HL-60 (cell line): ENCODE results near the gene KAZALD1.

Experiments
- DNase-seq, 2 experiments: peaks; one replicate each; pipeline ENCODE4 v3.0.0-alpha.2; 2010 to 2020; ENCODE audit warnings: low read depth in 1 of 2, low spot score in 1 of 2
- H3K27ac ChIP-seq: fragments of 250-450 bp; sonication (Bioruptor Pico); replicated peaks from 2 replicates; pipeline ENCODE4 v1.5.1; 2020; ENCODE audit warnings: mild to moderate bottlenecking, moderate library complexity
- H3K27me3 ChIP-seq: fragments of 250-450 bp; sonication (Bioruptor Pico); 2 replicates; pipeline ENCODE4 v1.5.1; 2021; ENCODE audit warnings: mild to moderate bottlenecking, moderate library complexity; ENCODE audit not compliant: insufficient read depth, poor library complexity, severe bottlenecking
- H3K4me3 ChIP-seq: replicated peaks from 2 replicates; pipeline ENCODE4 v1.5.1; 2011; ENCODE audit warnings: mild to moderate bottlenecking, control low read depth, low read length; ENCODE audit not compliant: insufficient read depth
- GABPA ChIP-seq: IDR thresholded peaks from 2 replicates; pipeline ENCODE4 v1.6.1; 2012; ENCODE audit warnings: low read depth
- POLR2AphosphoS5 ChIP-seq: IDR thresholded peaks from 2 replicates; pipeline ENCODE4 v1.6.1; 2012; ENCODE audit warnings: low read depth
- SPI1 ChIP-seq: IDR thresholded peaks from 2 replicates; pipeline ENCODE4 v1.6.1; 2012; ENCODE audit warnings: low read depth, mild to moderate bottlenecking, borderline replicate concordance
- TF ChIP-seq, protein P1 (sequence below): IDR thresholded peaks from 2 replicates; pipeline ENCODE4 v1.6.1; 2012; ENCODE audit warnings: low read depth; ENCODE audit not compliant: insufficient replicate concordance
- TF ChIP-seq, protein P2 (sequence below): IDR thresholded peaks from one replicate; pipeline ENCODE4 v1.5.1; 2011; ENCODE audit warnings: low read length, control low read depth, inconsistent platforms; ENCODE audit not compliant: insufficient read depth

The KAZALD1 gene

DNA sequence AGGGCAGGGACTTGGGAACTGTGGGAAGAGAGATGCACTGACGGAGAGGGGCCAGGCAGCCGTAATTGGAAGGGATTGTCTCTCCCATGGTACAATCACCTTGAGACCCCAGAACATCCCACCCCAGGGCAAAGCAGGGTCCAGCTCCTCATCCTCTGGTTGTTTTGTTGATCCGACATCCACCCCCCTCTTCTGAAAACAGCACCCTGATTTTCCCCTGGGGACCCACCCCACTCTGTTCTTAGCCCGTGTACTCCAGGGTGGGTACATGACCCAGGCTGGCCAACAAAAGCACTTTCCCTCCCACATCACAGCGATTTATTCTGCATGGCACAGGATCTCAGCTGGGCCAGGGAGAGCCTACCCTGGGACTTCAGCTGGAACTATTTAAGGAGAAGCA is 45.0 kb upstream of the KAZALD1 start:
- no peak for TF ChIP-seq POLR2AphosphoS5
- TF ChIP-seq, protein P1, sequence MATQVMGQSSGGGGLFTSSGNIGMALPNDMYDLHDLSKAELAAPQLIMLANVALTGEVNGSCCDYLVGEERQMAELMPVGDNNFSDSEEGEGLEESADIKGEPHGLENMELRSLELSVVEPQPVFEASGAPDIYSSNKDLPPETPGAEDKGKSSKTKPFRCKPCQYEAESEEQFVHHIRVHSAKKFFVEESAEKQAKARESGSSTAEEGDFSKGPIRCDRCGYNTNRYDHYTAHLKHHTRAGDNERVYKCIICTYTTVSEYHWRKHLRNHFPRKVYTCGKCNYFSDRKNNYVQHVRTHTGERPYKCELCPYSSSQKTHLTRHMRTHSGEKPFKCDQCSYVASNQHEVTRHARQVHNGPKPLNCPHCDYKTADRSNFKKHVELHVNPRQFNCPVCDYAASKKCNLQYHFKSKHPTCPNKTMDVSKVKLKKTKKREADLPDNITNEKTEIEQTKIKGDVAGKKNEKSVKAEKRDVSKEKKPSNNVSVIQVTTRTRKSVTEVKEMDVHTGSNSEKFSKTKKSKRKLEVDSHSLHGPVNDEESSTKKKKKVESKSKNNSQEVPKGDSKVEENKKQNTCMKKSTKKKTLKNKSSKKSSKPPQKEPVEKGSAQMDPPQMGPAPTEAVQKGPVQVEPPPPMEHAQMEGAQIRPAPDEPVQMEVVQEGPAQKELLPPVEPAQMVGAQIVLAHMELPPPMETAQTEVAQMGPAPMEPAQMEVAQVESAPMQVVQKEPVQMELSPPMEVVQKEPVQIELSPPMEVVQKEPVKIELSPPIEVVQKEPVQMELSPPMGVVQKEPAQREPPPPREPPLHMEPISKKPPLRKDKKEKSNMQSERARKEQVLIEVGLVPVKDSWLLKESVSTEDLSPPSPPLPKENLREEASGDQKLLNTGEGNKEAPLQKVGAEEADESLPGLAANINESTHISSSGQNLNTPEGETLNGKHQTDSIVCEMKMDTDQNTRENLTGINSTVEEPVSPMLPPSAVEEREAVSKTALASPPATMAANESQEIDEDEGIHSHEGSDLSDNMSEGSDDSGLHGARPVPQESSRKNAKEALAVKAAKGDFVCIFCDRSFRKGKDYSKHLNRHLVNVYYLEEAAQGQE = no peak
- TF ChIP-seq, protein P2, sequence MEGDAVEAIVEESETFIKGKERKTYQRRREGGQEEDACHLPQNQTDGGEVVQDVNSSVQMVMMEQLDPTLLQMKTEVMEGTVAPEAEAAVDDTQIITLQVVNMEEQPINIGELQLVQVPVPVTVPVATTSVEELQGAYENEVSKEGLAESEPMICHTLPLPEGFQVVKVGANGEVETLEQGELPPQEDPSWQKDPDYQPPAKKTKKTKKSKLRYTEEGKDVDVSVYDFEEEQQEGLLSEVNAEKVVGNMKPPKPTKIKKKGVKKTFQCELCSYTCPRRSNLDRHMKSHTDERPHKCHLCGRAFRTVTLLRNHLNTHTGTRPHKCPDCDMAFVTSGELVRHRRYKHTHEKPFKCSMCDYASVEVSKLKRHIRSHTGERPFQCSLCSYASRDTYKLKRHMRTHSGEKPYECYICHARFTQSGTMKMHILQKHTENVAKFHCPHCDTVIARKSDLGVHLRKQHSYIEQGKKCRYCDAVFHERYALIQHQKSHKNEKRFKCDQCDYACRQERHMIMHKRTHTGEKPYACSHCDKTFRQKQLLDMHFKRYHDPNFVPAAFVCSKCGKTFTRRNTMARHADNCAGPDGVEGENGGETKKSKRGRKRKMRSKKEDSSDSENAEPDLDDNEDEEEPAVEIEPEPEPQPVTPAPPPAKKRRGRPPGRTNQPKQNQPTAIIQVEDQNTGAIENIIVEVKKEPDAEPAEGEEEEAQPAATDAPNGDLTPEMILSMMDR = no peak
- no peak for TF ChIP-seq GABPA
- no peak for TF ChIP-seq SPI1
- no peak overlapping the region for H3K27ac ChIP-seq

DNA sequence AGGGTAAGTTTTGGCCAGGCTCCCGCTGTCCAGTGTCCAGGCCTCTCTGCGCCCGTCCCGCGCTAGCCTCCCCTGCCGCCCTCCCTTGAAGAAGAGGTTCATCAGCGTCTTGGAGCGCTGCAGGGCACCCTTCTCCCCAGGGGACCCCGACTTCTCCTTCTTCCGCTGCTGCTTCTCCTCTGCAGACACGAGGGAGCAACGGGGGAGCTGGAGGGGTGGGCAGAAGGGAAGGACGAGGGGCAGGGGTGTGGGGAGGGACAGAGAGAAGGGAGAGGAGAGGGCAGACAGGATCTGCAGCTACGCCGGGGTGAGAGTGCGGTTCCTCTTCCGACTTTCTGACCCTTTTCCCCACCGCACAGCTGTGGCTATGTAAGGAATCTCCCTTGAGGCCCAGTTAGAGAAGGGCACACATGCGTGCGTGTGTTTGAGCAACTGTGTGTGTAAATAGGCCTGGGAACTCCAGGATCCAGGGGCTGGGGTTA is 43.6 kb upstream of the KAZALD1 start:
- peak; percentile 77 to 88 for DNase-seq
- peak overlapping the region; percentile 65 for H3K27ac ChIP-seq
- H3K4me3 ChIP-seq = peak overlapping the region; percentile 13
- TF ChIP-seq GABPA (no peak), POLR2AphosphoS5 (peak; percentile 51; the same call in 1 of the 2 replicates), SPI1 (peak; percentile 59; the same call in 1 of the 2 replicates)
- TF ChIP-seq, protein P1 = no peak
- TF ChIP-seq, protein P2 = no peak
- no peaks in the 10 kb centered on the region for H3K27me3 ChIP-seq

More for the DNA sequence above, 45.0 kb upstream of the KAZALD1 start:
- Histone ChIP-seq H3K27me3 (no peaks in the 10 kb centered on the region), H3K4me3 (no peak overlapping the region)
- DNase-seq = no peak

DNA sequence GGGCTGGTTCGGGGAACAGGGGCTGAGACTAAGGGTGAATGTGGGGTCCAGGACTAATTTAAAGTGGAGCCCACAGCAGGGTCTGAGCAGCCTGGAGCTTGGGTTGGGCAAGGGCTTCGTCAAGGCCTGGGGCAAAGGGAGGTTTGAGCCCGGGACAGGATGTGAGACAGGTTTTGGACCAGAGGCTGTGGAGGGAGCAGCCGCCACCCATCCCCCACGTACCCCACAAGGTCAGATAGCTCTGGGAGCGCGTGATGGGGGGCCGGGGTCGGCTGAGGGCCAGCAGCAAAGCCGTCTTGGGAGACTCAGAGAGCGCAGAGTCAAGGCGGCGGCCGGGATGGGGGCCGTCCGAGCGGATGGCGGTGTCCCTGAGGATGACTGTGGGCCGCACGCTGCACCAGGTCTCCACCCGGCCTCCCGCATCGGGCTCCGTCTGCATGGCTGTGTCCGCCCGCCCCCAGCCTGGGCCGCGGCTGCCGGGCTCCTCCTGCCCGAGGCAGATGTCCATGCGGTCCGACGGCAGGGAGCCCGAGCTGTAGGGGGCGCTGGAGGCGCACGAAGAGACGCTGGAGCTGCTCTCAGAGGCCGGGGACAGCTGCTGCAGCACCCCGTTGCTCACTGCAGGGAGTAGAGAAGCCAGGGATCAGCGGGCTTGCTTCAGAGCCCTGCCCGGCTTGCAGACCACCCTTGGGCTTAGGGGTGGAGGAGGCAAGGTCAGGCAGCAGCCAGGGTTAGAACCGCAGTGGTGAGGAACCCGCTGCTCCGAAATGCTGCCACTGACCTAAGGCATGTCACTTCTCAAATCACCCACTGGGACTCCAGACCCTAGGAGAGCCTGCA is 43.0 kb upstream of the KAZALD1 start:
- TF ChIP-seq GABPA = no peak
- TF ChIP-seq, protein P1 = no peak
- TF ChIP-seq, protein P2 = peak; percentile 63
- TF ChIP-seq POLR2AphosphoS5 = 0 out of 2 replicates have a peak, but pooled peaks have one; percentile 18
- DNase-seq = peak; percentile 71 to 90
- Histone ChIP-seq H3K4me3 (peak overlapping the region; percentile 28), H3K27ac (peak overlapping the region; percentile 65), H3K27me3 (no peaks in the 10 kb centered on the region)
